H7 (cell line): ENCODE results near the gene DPM2. TPM values are rescaled to one million over a fixed set of nuclear protein-coding genes. Genes with fewer than 3 reads are reported as not detected.

Source experiments
- DNase-seq: peaks from one replicate; pipeline ENCODE4 v3.0.0; 2012
- H3K27me3 ChIP-seq: 2 replicates; pipeline ENCODE4 v1.6.0; 2011; ENCODE audit warnings: mild to moderate bottlenecking, low read length; ENCODE audit not compliant: control insufficient read depth, insufficient read depth
- H3K36me3 ChIP-seq: replicated peaks from 2 replicates; pipeline ENCODE4 v1.5.1; 2011; ENCODE audit warnings: low read length; ENCODE audit not compliant: control insufficient read depth, insufficient read depth
- H3K4me3 ChIP-seq: 2 replicates; pipeline ENCODE4 v1.5.1; 2011; ENCODE audit warnings: low read depth, mild to moderate bottlenecking, control low read depth, low read length, moderate library complexity; ENCODE audit not compliant: insufficient read depth
- total RNA-seq: library from RNA; depleted of rRNA; stranded (reverse); fragments of >200 nt; shearing (Covaris generic); gene quantifications from 2 replicates; pipeline ENCODE4 v1.2.3, GENCODE V29; 2014

The DPM2 gene
- total RNA-seq, 1 experiment from 2014 or later: 45.6 TPM

- H3K4me3 ChIP-seq: peak overlapping the region; percentile 70
- H3K27me3 ChIP-seq: peaks cover 41% of the 10 kb centered on the region
- no peaks in the 10 kb centered on the region for H3K36me3 ChIP-seq
- DNase-seq: peak; percentile 100
Measured at GRCh38 chr9:127927201-127927987, 10.3 kb downstream of the DPM2 start.

DNA sequence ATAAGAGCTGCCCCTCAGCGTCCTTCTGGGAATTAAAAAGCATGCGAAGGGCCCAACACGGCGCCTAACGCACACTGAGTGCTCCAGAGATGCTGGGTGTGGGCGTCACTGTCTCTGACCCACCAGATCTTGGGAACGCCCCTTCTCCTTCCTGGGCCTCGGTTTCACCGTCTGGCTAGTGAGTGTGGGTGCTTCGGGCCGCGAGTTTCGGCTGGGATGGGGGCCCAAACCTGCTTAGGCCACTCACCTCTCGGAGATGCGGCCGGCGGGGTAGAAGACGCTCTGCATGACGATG lies 10.8 kb downstream of the DPM2 start:
- no peak for DNase-seq
- peak overlapping the region; percentile 70 for H3K4me3 ChIP-seq
- no peaks in the 10 kb centered on the region for H3K36me3 ChIP-seq
- peaks cover 42% of the 10 kb centered on the region for H3K27me3 ChIP-seq

- DNase-seq: no peak
- Histone ChIP-seq H3K27me3 (peaks cover 45% of the 10 kb centered on the region), H3K4me3 (peak overlapping the region; percentile 70)
Measured at GRCh38 chr9:127925959-127926905, 11.4 kb downstream of the DPM2 start.

DNA sequence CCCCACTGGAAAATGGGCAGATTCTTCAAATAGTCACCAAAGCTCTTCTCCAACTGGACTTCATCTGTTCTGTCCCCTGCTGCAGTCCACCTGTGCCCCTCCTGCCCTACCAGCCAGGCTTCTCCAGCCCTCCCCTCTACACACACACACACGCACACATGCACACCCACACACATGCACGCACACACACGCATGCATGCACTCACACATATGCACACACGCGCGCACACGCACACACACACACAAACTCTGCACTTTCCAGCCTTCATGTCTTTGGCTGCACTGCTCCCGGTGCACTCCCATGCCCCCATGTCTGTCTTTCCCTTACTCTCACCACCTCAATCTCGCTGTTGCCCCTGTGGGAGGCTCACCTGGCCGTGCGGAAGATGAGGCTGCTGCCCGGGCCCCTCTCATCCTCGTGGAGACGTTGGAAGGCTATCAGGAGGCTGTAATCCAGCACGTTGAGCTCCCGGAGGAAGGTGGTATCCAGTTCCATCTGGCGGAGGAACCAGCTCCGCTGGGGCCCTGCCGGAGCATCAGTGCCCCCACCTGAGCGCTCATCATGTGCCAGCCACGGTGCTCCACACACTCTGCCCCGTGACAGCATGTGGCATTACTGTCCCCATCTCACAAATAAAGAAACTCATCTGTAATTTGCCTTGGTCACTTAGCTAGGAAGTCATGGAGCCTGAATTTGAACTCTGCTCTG lies 12.8 kb downstream of the DPM2 start:
- Histone ChIP-seq H3K4me3 (no peak overlapping the region), H3K36me3 (no peaks in the 10 kb centered on the region), H3K27me3 (peaks cover 42% of the 10 kb centered on the region)
- DNase-seq: no peak

More at GRCh38 chr9:127925959-127926905, 11.4 kb downstream of the DPM2 start:
- no peaks in the 10 kb centered on the region for H3K36me3 ChIP-seq

DNA sequence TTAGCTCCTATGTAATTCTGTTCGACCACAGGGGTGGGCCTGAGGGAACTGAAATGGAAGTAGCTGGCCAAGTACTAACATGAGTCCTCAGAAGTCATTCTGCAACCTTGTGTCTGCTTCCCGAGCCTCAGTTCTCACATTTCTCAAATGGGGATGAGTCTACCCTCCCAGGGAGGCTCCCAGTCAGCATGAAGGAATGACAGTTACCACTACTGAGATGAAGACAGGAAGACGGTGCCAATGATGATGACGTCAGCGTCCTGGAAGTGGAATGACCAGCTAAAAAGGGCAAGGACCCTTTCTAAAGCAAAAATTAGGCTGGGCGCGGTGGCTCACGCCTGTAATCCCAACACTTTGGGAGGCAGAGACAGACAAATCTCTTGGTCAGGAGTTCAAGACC lies 13.9 kb downstream of the DPM2 start:
- H3K36me3 ChIP-seq: no peaks in the 10 kb centered on the region
- DNase-seq: no peak
- H3K27me3 ChIP-seq: peaks cover 31% of the 10 kb centered on the region
- no peak overlapping the region for H3K4me3 ChIP-seq

GRCh38 chr9:127923046-127923445 lies 14.6 kb downstream of the DPM2 start:
- Histone ChIP-seq H3K36me3 (no peaks in the 10 kb centered on the region), H3K27me3 (peaks cover 25% of the 10 kb centered on the region; the same call in 1 of the 2 replicates), H3K4me3 (no peak overlapping the region)
- peak; percentile 90 for DNase-seq

DNA sequence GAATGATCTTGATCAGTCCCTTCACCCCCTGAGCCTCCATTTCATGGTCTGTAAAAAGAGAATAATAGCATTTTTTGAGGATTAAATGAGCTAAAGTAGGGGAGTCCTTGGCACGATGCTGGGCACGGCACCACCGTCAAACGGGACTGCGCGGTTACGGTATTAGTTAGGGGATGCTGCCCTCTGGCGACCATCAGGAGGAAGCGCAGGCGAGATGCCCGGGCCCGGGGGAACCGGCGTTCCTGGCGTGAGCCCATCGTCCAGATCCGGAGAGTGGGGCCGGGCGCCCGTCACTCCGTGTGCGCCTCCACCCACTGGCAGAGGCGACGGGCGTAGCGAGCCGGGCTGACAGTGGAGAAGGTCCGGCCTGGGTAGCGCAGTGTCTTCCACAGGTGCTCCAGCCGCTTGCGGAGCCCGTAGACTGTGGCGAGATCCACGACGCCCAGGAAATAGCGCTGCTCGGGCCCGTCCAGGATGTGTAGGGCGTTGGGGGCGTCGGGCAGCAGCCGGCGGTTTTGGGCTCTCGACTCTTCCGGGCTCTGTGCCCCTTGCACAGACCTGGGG lies 16.0 kb downstream of the DPM2 start:
- peaks cover 13% of the 10 kb centered on the region; the same call in 1 of the 2 replicates for H3K27me3 ChIP-seq
- DNase-seq: peak; percentile 97
- H3K4me3 ChIP-seq: 0 out of 2 replicates have a peak overlapping the region, but pooled peaks have one; percentile 2
- no peaks in the 10 kb centered on the region for H3K36me3 ChIP-seq

DNA sequence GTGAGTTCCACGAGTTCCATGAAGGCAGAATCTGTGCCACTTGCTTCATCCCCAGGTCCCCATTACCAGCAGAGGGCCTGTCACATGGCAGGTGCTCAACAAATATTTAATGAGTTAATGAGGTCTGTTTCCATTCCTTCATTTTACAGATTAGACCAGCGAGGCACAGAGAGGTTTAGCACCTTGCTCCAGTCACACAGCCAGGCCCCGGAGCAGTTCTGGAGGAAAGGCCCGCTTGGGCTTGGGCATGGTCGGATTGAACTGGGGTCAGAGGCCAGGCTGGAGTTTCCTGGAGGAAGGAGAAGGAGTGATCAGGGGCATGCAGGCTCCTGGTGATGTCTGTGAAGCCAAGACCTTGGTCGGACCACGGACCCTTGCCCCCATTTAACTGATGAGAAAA lies 16.9 kb downstream of the DPM2 start:
- DNase-seq: no peak
- Histone ChIP-seq H3K4me3 (no peak overlapping the region), H3K36me3 (no peaks in the 10 kb centered on the region), H3K27me3 (peaks cover 12% of the 10 kb centered on the region; the same call in 1 of the 2 replicates)

DNA sequence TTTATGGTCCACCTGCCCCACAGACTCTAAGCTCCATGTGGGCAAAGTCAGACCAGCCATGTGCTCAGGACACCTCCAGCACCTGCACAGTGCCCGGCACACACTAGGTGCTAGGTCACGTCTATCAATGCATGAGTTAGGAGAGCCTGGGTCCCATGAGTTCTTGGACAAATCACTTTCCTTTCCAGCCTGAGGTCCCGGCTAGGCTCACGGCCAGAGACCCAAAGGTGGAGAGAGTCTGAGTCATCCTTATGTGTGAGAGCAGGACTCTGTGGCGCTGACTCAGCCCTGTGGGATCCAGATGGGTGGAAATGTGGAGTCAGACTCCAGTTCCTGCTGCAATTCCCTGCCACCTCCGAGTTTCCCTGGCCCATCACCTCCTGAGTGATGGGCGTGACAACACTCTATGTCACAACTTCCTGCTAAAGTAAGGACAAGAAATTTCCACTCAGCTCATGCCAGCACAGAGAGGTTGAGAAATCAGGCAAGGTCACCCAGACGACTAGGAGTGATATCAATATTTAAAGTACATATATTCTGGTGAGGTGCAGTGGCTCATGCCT lies 18.3 kb downstream of the DPM2 start:
- H3K36me3 ChIP-seq: no peaks in the 10 kb centered on the region
- DNase-seq: no peak
- H3K4me3 ChIP-seq: no peak overlapping the region
- peaks cover 10% of the 10 kb centered on the region; the same call in 1 of the 2 replicates for H3K27me3 ChIP-seq

DNA sequence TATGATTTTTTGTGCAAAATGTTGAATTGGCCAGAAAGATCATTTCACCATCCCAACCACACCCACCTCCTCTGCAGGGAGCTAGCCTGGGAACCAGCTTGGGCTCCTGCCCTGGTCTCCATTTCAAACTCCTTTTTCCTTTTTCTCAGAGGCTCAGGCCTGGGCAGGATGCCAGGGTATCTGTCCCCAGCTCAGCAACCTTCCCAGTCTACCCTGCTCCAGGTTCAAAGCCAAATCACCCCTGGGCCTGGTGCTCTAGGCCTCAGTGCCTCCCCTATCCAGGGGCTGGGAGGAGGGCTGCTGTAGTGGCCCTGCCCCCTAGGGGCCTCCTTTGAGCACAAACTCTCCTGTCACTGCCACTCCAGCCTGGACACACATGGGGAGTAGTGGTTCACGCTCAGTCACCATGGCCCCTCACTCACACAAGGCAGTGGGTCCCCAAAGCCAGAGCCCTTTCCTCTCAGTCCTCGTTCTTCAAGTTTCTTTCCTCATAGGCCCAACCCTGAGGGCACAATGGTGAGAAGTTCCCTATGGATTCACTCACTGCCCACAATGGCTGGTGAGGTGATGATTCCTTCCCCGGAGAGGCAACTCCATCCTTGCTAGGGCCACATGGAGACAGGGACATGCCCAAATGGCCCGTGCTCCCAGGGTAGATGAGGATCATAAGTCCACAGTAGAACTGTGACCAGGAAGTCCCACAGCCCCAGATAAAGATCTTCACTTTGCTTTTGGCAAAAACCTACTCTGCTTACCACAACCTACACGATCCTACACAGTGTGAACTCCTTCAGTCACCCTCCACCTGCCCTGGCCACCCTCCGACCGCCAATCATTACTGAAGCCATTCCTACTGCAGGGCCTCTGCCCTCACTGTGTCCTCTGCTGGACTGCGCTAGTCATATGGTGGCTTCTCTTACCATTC lies 19.2 kb downstream of the DPM2 start:
- Histone ChIP-seq H3K27me3 (peaks cover 10% of the 10 kb centered on the region; the same call in 1 of the 2 replicates), H3K4me3 (no peak overlapping the region), H3K36me3 (no peaks in the 10 kb centered on the region)
- DNase-seq: peak; percentile 80

DNA sequence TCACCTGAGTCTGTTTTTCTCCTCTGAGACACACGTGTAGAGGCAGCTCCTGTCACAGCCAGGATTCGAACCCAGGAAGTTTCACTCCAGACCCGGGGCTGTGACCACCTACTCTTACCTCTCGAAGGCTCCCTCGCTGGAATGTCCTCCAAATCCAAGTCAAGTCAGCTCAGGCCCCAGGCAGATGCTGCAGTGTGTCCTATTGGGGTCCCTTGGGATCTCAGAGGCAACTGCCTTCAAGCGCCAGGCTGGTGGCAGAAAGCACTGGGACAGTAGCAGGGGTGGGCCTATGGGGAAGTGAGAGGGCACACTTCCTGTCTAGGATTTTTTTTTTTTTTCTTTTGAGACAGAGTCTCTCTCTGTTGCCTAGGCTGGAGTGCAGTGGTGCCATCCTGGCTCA lies 20.1 kb downstream of the DPM2 start:
- H3K27me3 ChIP-seq: peaks cover 10% of the 10 kb centered on the region; the same call in 1 of the 2 replicates
- H3K4me3 ChIP-seq: no peak overlapping the region
- DNase-seq: no peak

DNA sequence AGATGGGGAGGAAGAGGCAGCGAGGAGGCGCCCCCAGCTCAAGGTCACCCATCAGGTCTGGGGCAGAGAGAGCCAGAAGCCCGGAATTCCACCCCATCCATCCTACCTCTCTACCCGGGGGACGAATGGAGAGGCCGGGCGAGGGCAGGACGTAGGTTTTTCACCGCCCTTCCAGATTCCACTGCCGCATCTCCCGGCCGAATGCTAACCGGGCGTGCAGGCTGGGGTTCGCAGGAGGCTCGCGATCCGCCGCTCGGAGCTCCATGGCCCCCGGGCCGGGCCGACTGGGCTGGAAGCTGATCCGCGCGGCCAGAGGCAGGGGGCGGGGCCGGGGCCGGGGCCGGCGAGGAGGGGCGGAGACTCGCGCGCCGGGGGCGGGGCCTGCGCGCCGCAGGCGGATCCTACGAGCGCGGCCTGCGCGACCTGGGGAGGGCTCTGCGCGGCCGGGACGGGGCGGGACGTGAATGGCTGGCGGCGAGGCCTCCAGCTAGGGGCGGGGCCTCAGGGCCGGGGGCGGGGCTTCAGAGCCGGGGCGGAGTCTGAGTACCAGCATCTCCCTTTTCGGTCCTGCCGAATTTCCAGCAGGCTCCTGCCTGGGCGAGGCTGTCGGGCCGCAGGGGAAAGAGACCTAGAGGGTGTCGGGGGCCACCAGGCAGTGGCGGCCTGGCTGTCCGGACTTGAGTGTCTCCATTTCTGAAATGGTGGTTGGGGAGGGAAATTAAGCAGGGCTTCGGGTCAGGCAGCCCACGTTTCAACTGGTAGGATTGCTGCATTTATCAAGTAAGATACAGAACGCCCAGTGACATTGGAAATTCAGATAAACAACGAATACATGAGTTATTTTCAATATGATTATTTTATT lies 20.7 kb downstream of the DPM2 start, which contains the start of gene ST6GALNAC4:
TSS of gene ST6GALNAC4 (minus strand) at position 322 of the 862 bp plus-strand sequence. CDS start 622 bp downstream, outside the sequence.
- peaks cover 10% of the 10 kb centered on the region; the same call in 1 of the 2 replicates for H3K27me3 ChIP-seq
- H3K36me3 ChIP-seq: no peaks in the 10 kb centered on the region; the same call in 1 of the 2 replicates
- peak within 1 kb of the TSS; percentile 69 for H3K4me3 ChIP-seq
- peak; percentile 100 for DNase-seq

More for the DNA sequence above, 20.1 kb downstream of the DPM2 start:
- H3K36me3 ChIP-seq: no peaks in the 10 kb centered on the region; the same call in 1 of the 2 replicates
